HT-29 (cell line): ENCODE data around the gene ZNF513. TPM values are rescaled to one million over a fixed set of nuclear protein-coding genes. Genes with fewer than 3 reads are reported as not detected.

Source experiments
- DNase-seq: peaks from one replicate; pipeline ENCODE4 v3.0.0-alpha.2; 2015; ENCODE audit warnings: low spot score
- total RNA-seq: library from RNA; depleted of rRNA; stranded (reverse); fragments of >200 nt; shearing (Covaris generic); gene quantifications from 2 replicates; pipeline ENCODE4 v1.2.3, GENCODE V29; 2014

The ZNF513 gene
- total RNA-seq, 1 experiment from 2014 or later = 20.4 TPM

GRCh38 chr2:27381577-27382181 is 1.1 kb upstream of the ZNF513 start:
- no peak for DNase-seq

GRCh38 chr2:27379836-27380625 is 503 bp downstream of the ZNF513 start:
- peak; percentile 75 for DNase-seq

- DNase-seq = no peak
Observed at GRCh38 chr2:27379383-27379835, 1.1 kb downstream of the ZNF513 start.

GRCh38 chr2:27378809-27379290 is 1.7 kb downstream of the ZNF513 start:
- DNase-seq = no peak

GRCh38 chr2:27378096-27378808 is 2.3 kb downstream of the ZNF513 start:
- DNase-seq = peak; percentile 31

- DNase-seq = no peak
Observed at GRCh38 chr2:27377618-27378095, 2.9 kb downstream of the ZNF513 start.

GRCh38 chr2:27376866-27377617 is 3.5 kb downstream of the ZNF513 start:
- no peak for DNase-seq

- no peak for DNase-seq
Observed at GRCh38 chr2:27376151-27376865, 4.2 kb downstream of the ZNF513 start.

- no peak for DNase-seq
Observed at GRCh38 chr2:27375513-27376099, 4.9 kb downstream of the ZNF513 start.

GRCh38 chr2:27373567-27373966 is 7.0 kb downstream of the ZNF513 start:
- DNase-seq = no peak

GRCh38 chr2:27372937-27373336 is 7.6 kb downstream of the ZNF513 start:
- no peak for DNase-seq

GRCh38 chr2:27370816-27371620 is 9.5 kb downstream of the ZNF513 start:
- DNase-seq = peak; percentile 56

GRCh38 chr2:27370026-27370815 is 10.3 kb downstream of the ZNF513 start, which contains the start of the genes EIF2B4 and SNX17:
TSS of gene EIF2B4 (minus strand) at chr2:27370338. CDS start at chr2:27370314, 24 bp downstream.
TSS of gene SNX17 (plus strand) at chr2:27370616. CDS start at chr2:27370744, 128 bp downstream.
- DNase-seq = peak; percentile 99

- no peak for DNase-seq
Observed at GRCh38 chr2:27369471-27370025, 11.0 kb downstream of the ZNF513 start.

GRCh38 chr2:27363933-27364332 is 16.6 kb downstream of the ZNF513 start:
- no peak for DNase-seq

GRCh38 chr2:27362678-27363420 is 17.7 kb downstream of the ZNF513 start:
- no peak for DNase-seq
